Colonic mucosa (tissue), 4 donors: Measurements from ENCODE around the gene PLPPR4. TPM values are rescaled to one million over a fixed set of nuclear protein-coding genes. Genes with fewer than 3 reads are reported as not detected.

Experiments
- DNase-seq: peaks from one replicate; pipeline ENCODE4 v3.0.0-alpha.2; 2020
- H3K27ac ChIP-seq: fragments of 200-600 bp; one replicate; pipeline ENCODE4 v1.8.0; 2021
- H3K27me3 ChIP-seq: fragments of 200-600 bp; one replicate; pipeline ENCODE4 v1.8.0; 2021
- H3K36me3 ChIP-seq: fragments of 200-600 bp; one replicate; pipeline ENCODE4 v1.8.0; 2021
- H3K4me1 ChIP-seq: fragments of 200-600 bp; one replicate; pipeline ENCODE4 v1.8.0; 2021; ENCODE audit warnings: mild to moderate bottlenecking
- H3K4me3 ChIP-seq: fragments of 200-600 bp; one replicate; pipeline ENCODE4 v1.8.0; 2021
- H3K9ac ChIP-seq, 2 donors: one replicate each; pipeline ENCODE4 v1.7.0; 2013; ENCODE audit warnings: control low read depth in 2 of 2, low read depth in 2 of 2, low read length in 2 of 2
- H3K9me3 ChIP-seq: fragments of 200-600 bp; one replicate; pipeline ENCODE4 v1.8.0; 2021
- CTCF ChIP-seq: fragments of 200-600 bp; IDR thresholded peaks from one replicate; pipeline ENCODE4 v1.8.0; 2022; ENCODE audit warnings: antibody characterized with exemption, mild to moderate bottlenecking
- intact Hi-C: fragments of 100-400 bp; cut with DNase I; formaldehyde crosslinking; loops from one replicate; pipeline ENCODE4 v1.14.1; 2022
- total RNA-seq, 2 donors: library from RNA; stranded (reverse); fragmentation: NEBNext Ultra II Directional in 1 of 2; extraction: Animal tissue kit (Norgen Biotek cat#: 25700) in 1 of 2; gene quantifications; one replicate each; pipeline ENCODE4 v1.2.1, GENCODE V29; 2021
- donor health status: healthy.
- donor health status: DM: no; HTN: no; CAD: no.
- donor health status: DM: no; HTN: no; CAD: no.

The PLPPR4 gene
- total RNA-seq, 2 donors from 2014 or later: 0.12 to 0.48 TPM

DNA sequence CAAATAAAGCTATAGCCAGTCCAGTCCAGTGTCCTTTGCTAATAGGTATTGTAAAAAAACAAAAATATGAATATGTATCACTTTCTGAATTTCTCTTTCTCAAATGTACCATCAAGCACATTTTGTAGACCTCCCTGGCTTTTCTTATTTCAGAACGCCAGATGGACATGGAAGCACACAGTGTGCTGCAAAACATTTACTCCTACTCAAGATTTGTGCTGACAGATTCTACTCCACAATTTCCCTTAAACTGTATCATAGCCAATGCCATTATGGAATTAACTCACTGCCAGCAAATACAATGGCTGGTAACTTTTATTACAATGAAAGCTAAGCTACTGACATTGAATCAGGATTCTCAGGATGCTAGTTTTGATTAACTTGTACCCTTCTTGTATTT, 30.8 kb upstream of the PLPPR4 start:
- DNase-seq: no peak
- Histone ChIP-seq H3K27ac (no peak overlapping the region), H3K9ac (no peak overlapping the region), H3K4me1 (no peaks in the 10 kb centered on the region), H3K36me3 (no peaks in the 10 kb centered on the region), H3K27me3 (no peaks in the 10 kb centered on the region), H3K4me3 (no peak overlapping the region), H3K9me3 (no peaks in the 10 kb centered on the region)
- intact Hi-C loops: no loop called here
- TF ChIP-seq CTCF: no peak

- no peaks in the 10 kb centered on the region for H3K9me3 ChIP-seq
- no peak overlapping the region for H3K4me3 ChIP-seq
- H3K27me3 ChIP-seq: no peaks in the 10 kb centered on the region
- no peaks in the 10 kb centered on the region for H3K4me1 ChIP-seq
- no peak overlapping the region for H3K27ac ChIP-seq
- TF ChIP-seq CTCF: no peak
- H3K36me3 ChIP-seq: no peaks in the 10 kb centered on the region
- H3K9ac ChIP-seq: no peak overlapping the region
- no peak for DNase-seq
- intact Hi-C loops: no loop called here
Measured at GRCh38 chr1:99236756-99237155, 27.5 kb upstream of the PLPPR4 start.

GRCh38 chr1:99239690-99240089, 24.6 kb upstream of the PLPPR4 start:
- H3K27ac ChIP-seq: no peak overlapping the region
- H3K4me1 ChIP-seq: no peaks in the 10 kb centered on the region

DNA sequence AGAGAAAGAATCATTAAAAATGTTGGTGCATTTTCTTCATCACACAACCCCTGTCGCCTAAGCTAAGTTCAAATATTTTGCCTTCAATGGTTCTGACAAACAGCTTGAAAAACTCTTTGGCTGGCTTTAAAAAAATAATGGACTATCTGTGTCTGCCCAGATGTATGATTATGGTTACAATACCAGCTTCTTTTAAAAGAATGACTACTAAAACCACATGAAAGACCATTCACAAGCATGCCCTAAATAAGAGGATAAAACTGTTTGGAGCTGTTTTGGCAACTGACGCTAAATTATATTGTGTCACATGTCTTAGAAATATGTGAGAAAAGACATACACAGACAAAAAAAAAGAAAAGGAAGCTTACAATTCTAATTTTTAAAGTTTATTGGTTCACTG, 23.7 kb upstream of the PLPPR4 start:
- no peak overlapping the region for H3K4me3 ChIP-seq
- DNase-seq: no peak
- intact Hi-C loops: no loop called here
- TF ChIP-seq CTCF: no peak
- no peaks in the 10 kb centered on the region for H3K36me3 ChIP-seq
- no peak overlapping the region for H3K27ac ChIP-seq
- H3K9ac ChIP-seq: no peak overlapping the region
- no peaks in the 10 kb centered on the region for H3K4me1 ChIP-seq
- no peaks in the 10 kb centered on the region for H3K9me3 ChIP-seq
- H3K27me3 ChIP-seq: no peaks in the 10 kb centered on the region

More at GRCh38 chr1:99239690-99240089, 24.6 kb upstream of the PLPPR4 start:
- Histone ChIP-seq H3K36me3 (no peaks in the 10 kb centered on the region), H3K9me3 (no peaks in the 10 kb centered on the region), H3K4me3 (no peak overlapping the region), H3K9ac (no peak overlapping the region), H3K27me3 (no peaks in the 10 kb centered on the region)
- no peak for TF ChIP-seq CTCF
- DNase-seq: no peak
- intact Hi-C loops: no loop called here

DNA sequence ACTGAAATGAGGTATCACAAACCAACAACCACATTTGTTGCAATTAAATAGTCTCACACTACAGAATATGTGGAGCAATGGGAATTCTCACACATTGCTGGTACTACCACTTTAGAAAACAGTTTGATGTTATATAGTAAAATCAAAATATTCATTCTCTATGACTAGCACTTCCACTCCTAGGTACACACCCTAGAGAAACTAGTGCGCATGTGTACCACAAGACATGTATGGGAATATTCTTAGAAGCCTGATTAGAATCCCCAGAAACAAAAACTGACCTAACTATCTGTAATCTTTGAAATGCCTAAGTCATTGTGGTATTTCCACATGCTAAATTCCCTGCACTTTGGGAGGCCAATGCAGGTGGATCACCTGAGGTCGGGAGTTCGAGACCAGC, 18.1 kb upstream of the PLPPR4 start:
- intact Hi-C loops: no loop called here
- H3K9ac ChIP-seq: no peak overlapping the region
- no peak overlapping the region for H3K4me3 ChIP-seq
- no peaks in the 10 kb centered on the region for H3K36me3 ChIP-seq
- H3K27ac ChIP-seq: no peak overlapping the region
- no peak for TF ChIP-seq CTCF
- H3K9me3 ChIP-seq: no peaks in the 10 kb centered on the region
- H3K27me3 ChIP-seq: no peaks in the 10 kb centered on the region
- no peak for DNase-seq
- no peaks in the 10 kb centered on the region for H3K4me1 ChIP-seq

DNA sequence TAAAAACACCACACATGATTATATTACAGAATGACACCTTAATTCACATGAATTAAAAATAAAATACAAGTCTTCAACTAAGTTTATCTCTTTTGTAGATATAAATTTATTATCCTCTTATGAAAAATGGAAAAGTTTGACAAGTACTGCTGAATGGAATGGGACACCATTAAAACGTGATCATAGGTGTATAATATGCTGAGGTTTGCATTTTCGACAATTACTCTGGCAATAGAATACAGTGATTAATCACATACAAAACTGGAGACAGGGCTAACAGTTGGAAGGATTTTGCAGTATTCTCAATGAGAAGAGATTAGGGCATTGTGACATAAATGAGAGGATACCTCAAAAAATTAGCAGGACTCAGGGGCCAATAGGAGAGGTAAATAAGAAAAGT, 17.1 kb upstream of the PLPPR4 start:
- no peak for TF ChIP-seq CTCF
- no peaks in the 10 kb centered on the region for H3K27me3 ChIP-seq
- intact Hi-C loops: no loop called here
- H3K4me1 ChIP-seq: no peaks in the 10 kb centered on the region
- H3K4me3 ChIP-seq: no peak overlapping the region
- no peak overlapping the region for H3K27ac ChIP-seq
- H3K36me3 ChIP-seq: no peaks in the 10 kb centered on the region
- H3K9me3 ChIP-seq: no peaks in the 10 kb centered on the region
- H3K9ac ChIP-seq: no peak overlapping the region
- DNase-seq: no peak
